GM12878 (cell line): ENCODE measurements around the gene ELAVL3. TPM values are rescaled to one million over a fixed set of nuclear protein-coding genes. Genes with fewer than 3 reads are reported as not detected.

Source experiments
- ATAC-seq: fragments of 200-7000 bp; cut with Tn5 transposase; 3 replicates; pipeline ENCODE4 v1.9.1; 2020; ENCODE audit warnings: mild to moderate bottlenecking, moderate library complexity
- Bru-seq: library from RNA; stranded (reverse); fragments of 400-500 nt; gene quantifications from one replicate; lab custom pipeline; 2021; lab: Mats Ljungman, UMichigan
- BruChase-seq, 2 experiments: library from RNA; stranded (reverse); fragments of 400-500 nt; gene quantifications; one replicate each; lab custom pipeline; 2021; lab: Mats Ljungman, UMichigan
- BruUV-seq: library from RNA; stranded (reverse); fragments of 400-500 nt; replicated peaks from 2 replicates; lab custom pipeline; 2021; lab: Mats Ljungman, UMichigan
- CTCF ChIA-PET: fragments of 300-600 bp; sonication (Branson Sonifier 250); formaldehyde crosslinking; extraction: SDS; loops from one replicate; lab custom pipeline; 2021; ENCODE audit warnings: inconsistent platforms; lab: Yijun Ruan, JAX
- POLR2A ChIA-PET: fragments of 350-600 bp; formaldehyde crosslinking; extraction: SDS; loops from one replicate; lab custom pipeline; 2021; ENCODE audit warnings: inconsistent platforms; lab: Charles Lee
- RAD21 ChIA-PET: fragments of 300-600 bp; sonication (Branson Sonifier 250); formaldehyde crosslinking; loops from one replicate; lab custom pipeline; 2023; ENCODE audit warnings: antibody characterized with exemption; ENCODE audit not compliant: unreplicated experiment; lab: Charles Lee
- SMC1A ChIA-PET: fragments of 300-600 bp; sonication (Branson Sonifier 250); formaldehyde crosslinking; loops from one replicate; lab custom pipeline; 2023; ENCODE audit not compliant: unreplicated experiment, uncharacterized antibody; lab: Charles Lee
- DNase-seq: peaks from one replicate; pipeline ENCODE4 v3.0.0-alpha.2; 2011; ENCODE audit warnings: low read depth, low spot score
- FAIRE-seq: peaks from 3 replicates; lab custom pipeline; 2011; peaks lifted over from hg19 to GRCh38; lab: Jason Lieb, UNC
- H2AFZ ChIP-seq: 2 replicates; pipeline ENCODE4 v1.6.0; 2011; ENCODE audit warnings: low read depth, low read length, control low read depth; ENCODE audit not compliant: control insufficient read depth
- H3K27ac ChIP-seq: 2 replicates; pipeline ENCODE4 v1.5.1; 2011; ENCODE audit warnings: control low read depth; ENCODE audit not compliant: control insufficient read depth, insufficient read depth
- H3K27me3 ChIP-seq, 2 experiments: replicated peaks in 1 of 2; 2 replicates each; pipeline versions ENCODE4 v1.6.0 to v1.6.1; 2011; ENCODE audit warnings: low read length in 1 of 2; ENCODE audit not compliant: control insufficient read depth in 2 of 2, insufficient read depth in 2 of 2
- H3K36me3 ChIP-seq, 2 experiments: 2 replicates each; pipeline ENCODE4 v1.5.1; 2011; ENCODE audit warnings: low read length in 1 of 2; ENCODE audit not compliant: control insufficient read depth in 2 of 2, insufficient read depth in 2 of 2
- H3K4me1 ChIP-seq: 2 replicates; pipeline ENCODE4 v1.6.1; 2011; ENCODE audit warnings: mild to moderate bottlenecking, low read length, moderate library complexity, mixed read lengths; ENCODE audit not compliant: control insufficient read depth, insufficient read depth
- H3K4me2 ChIP-seq: 2 replicates; pipeline ENCODE4 v1.6.0; 2011; ENCODE audit warnings: control low read depth; ENCODE audit not compliant: control insufficient read depth, insufficient read depth
- H3K4me3 ChIP-seq: fragments of 200-600 bp; sonication (generic); 2 replicates; pipeline ENCODE4 v1.5.1; 2016
- H3K79me2 ChIP-seq: 2 replicates; pipeline ENCODE4 v1.6.0; 2011; ENCODE audit warnings: low read length; ENCODE audit not compliant: control insufficient read depth, insufficient read depth
- H3K9ac ChIP-seq: 2 replicates; pipeline ENCODE4 v1.8.0; 2011; ENCODE audit warnings: low read length, control low read depth, mixed read lengths; ENCODE audit not compliant: control insufficient read depth, insufficient read depth
- H3K9me3 ChIP-seq: replicated peaks from 3 replicates; pipeline ENCODE4 v1.5.1; 2011; ENCODE audit warnings: mild to moderate bottlenecking, low read length; ENCODE audit not compliant: control insufficient read depth, insufficient read depth
- H4K20me1 ChIP-seq: 2 replicates; pipeline ENCODE4 v1.6.0; 2011; ENCODE audit not compliant: control insufficient read depth, insufficient read depth
- NFYB ChIP-seq: IDR thresholded peaks from 2 replicates; pipeline ENCODE4 v1.6.1; 2011; ENCODE audit warnings: low read depth, mild to moderate bottlenecking, low read length, improper control_type of control experiment, moderate library complexity; ENCODE audit not compliant: insufficient read depth
- SUZ12 ChIP-seq: fragments of 200-600 bp; sonication (generic); IDR thresholded peaks from one replicate; pipeline ENCODE4 v1.6.1; 2018; ENCODE audit warnings: antibody characterized with exemption, mild to moderate bottlenecking; ENCODE audit not compliant: unreplicated experiment
- WGBS: methylation state at CpG from one replicate; pipeline ENCODE4 v1.1.6; 2016; ENCODE audit warnings: low lambda C conversion rate; ENCODE audit not compliant: insufficient replicate concordance, insufficient coverage; ENCODE audit errors: missing lambda C conversion rate; 5-methylcytosine and 5-hydroxymethylcytosine counted together
- in situ Hi-C: fragments of 300-500 bp; cut with MboI; formaldehyde crosslinking; loops from 9 replicates; pipeline ENCODE4 v1.14.3; 2018; ENCODE audit warnings: mixed read lengths
- intact Hi-C: fragments of 100-400 bp; cut with micrococcal nuclease; formaldehyde crosslinking; loops from one replicate; pipeline ENCODE4 v1.14.2; 2022; ENCODE audit not compliant: unreplicated experiment
- long read RNA-seq, 2 experiments: library from polyadenylated mRNA; unstranded; transcript quantifications; one replicate each; pipeline ENCODE4 v2.0.0, GENCODE V29; 2019 to 2020
- polyA minus RNA-seq, 3 experiments: library from RNA; depleted of rRNA, polyadenylated mRNA; stranded (reverse); fragments of >200 nt; gene quantifications; 2 replicates each; pipeline ENCODE4 v1.2.3, GENCODE V29; 2011
- polyA plus RNA-seq, 11 experiments: library from polyadenylated mRNA; depleted of rRNA in 4 of 11; unstranded in 6 of 11; stranded (reverse) in 5 of 11; fragments of >200 nt; fragmentation: Nextera tagmentation in 4 of 11; fragmentation: Illumina TruSeq in 1 of 11; extraction: Ambion mirVana in 4 of 11; extraction: Trizol in 1 of 11; gene quantifications; 1 replicate in 1 of 11; 2 replicates in 10 of 11; pipeline versions ENCODE4 v1.2.1 to v1.2.3, GENCODE V29; 2011 to 2016; ENCODE audit warnings: inconsistent platforms in 2 of 11, missing spikeins in 2 of 11, low read depth in 1 of 11
- total RNA-seq, 4 experiments: library from RNA; depleted of rRNA in 3 of 4; stranded (reverse); fragments of >200 nt in 3 of 4; fragmentation: Illumina TruSeq in 1 of 4; extraction: Trizol in 1 of 4; gene quantifications; 2 replicates each; pipeline versions ENCODE4 v1.2.1 to v1.2.3, GENCODE V29; 2013 to 2021
- TF ChIP-seq, protein P1 (sequence below): fragments of 450-650 bp; IDR thresholded peaks from 2 replicates; pipeline ENCODE4 v1.6.1; 2016; ENCODE audit warnings: mild to moderate bottlenecking

The ELAVL3 gene
- not detected in 2 replicates for total RNA-seq (2013; cell fraction: nucleolus; rRNA removed)
- total RNA-seq (2014; rRNA removed): under 0.01 TPM in 1 of 2 replicates, not detected in the other
- not detected in 2 replicates for total RNA-seq (2014; rRNA removed; fragmentation: Illumina TruSeq; extraction: Trizol)
- not detected in 2 replicates for total RNA-seq (2021)
- not detected for polyA plus RNA-seq (2011; ENCODE audit: low read depth)
- polyA plus RNA-seq (2011; rRNA removed): not detected in 2 replicates
- polyA plus RNA-seq (2011; cell fraction: cytosol; rRNA removed): not detected in 2 replicates
- 0.01 TPM in 1 of 2 replicates, not detected in the other for polyA plus RNA-seq (2011; cell fraction: nucleus; rRNA removed)
- polyA plus RNA-seq (2012): 0.07 and 0.13 TPM in 2 replicates
- polyA plus RNA-seq (2014; fragmentation: Illumina TruSeq; extraction: Trizol): 0.01 TPM in 1 of 2 replicates, not detected in the other
- polyA plus RNA-seq (2014; fragmentation: Nextera tagmentation; extraction: Ambion mirVana): not detected
- polyA plus RNA-seq (2014; rRNA removed): 0.06 TPM in 1 of 2 replicates, not detected in the other
- polyA plus RNA-seq (2016; fragmentation: Nextera tagmentation; extraction: Ambion mirVana): under 1 TPM in 1 of 2 experiments, not detected in 1; 0.05 TPM
- not detected in 2 replicates for polyA minus RNA-seq (2011; rRNA and poly(A)+ RNA removed)
- polyA minus RNA-seq (2011; cell fraction: cytosol; rRNA and poly(A)+ RNA removed): not detected in 2 replicates
- not detected in 2 replicates for polyA minus RNA-seq (2011; cell fraction: nucleus; rRNA and poly(A)+ RNA removed)
- percentile 9 among the genes with signal in this experiment for Bru-seq, nascent RNA
- BruChase-seq, experiment 1, labeled RNA remaining after a 6-hour chase: percentile 6 among the genes with signal in this experiment
- percentile 9 among the genes with signal in this experiment for BruChase-seq, experiment 2, labeled RNA remaining after a 2-hour chase
- long read RNA-seq, experiment 1: 0 reads
- long read RNA-seq, experiment 2: 0 reads

DNA sequence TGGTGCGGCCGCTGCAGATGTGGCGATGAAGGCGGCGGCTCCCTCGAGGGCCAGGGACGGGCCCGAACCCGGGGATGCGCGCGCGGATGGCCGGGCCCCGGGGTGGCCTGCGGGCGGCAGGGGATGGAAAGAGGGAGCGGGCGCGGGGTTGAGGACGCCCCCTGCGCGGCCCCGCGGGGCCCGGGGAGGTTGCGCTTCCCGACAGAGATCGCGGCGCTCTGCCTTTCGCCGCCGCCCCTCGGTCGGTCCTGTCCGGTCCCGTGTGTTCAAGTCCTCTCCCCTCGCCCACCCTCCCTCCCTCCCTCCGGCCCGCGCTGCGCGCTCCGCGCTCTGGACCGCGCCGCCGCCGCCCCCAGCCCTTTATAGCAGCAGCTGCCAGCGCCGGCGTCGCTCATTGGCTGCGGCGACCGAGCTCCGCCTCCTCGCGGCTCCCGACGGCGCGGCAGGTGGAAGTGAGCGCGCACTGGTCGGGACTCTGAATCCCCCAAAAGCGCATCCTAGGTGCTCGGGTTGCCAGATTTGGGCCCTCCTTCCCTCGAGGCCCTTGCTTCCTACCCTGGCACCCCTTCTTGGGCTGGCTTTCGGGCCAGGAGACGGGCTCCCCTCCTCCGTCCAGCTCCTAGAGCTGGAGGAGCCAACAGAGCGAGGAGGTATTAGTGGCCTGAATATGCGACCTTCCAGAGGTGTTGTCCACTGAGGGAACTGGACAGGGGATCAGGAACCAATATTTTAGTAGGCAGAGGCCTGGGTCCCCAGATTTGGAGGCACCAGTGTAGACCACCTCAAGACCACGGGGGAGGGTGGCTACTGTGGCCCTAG lies at the start of gene ELAVL3:
Gene ELAVL3 (minus strand): TSS at position 332 of the 819 bp plus-strand sequence. CDS start 438 bp downstream, outside the sequence.
- H3K27ac ChIP-seq: no peak within 1 kb of the TSS

More for the DNA sequence above, at the start of gene ELAVL3:
- ChIA-PET POLR2A (no interaction called here), CTCF (interaction anchor here (3.3 kb wide), 1 partner anchor 99 kb away, joined by 76 read pairs; no protein-coding TSS in a partner anchor), SMC1A (interaction anchor here (2.4 kb wide), 1 partner anchor 100 kb away, joined by 29 read pairs; no protein-coding TSS in a partner anchor), RAD21 (interaction anchor here (2.2 kb wide), 1 partner anchor 105 kb away, joined by 36 read pairs; the partner anchor contains the start of gene SWSAP1)
- no peak for ATAC-seq
- WGBS: 61% methylated on average over 26 of the region's 77 CpGs
- peak within 1 kb of the TSS; percentile 87 for H3K4me2 ChIP-seq
- TF ChIP-seq SUZ12 (peak; percentile 25), NFYB (0 out of 2 replicates have a peak, but pooled peaks have one; percentile 13)
- TF ChIP-seq, protein P1, sequence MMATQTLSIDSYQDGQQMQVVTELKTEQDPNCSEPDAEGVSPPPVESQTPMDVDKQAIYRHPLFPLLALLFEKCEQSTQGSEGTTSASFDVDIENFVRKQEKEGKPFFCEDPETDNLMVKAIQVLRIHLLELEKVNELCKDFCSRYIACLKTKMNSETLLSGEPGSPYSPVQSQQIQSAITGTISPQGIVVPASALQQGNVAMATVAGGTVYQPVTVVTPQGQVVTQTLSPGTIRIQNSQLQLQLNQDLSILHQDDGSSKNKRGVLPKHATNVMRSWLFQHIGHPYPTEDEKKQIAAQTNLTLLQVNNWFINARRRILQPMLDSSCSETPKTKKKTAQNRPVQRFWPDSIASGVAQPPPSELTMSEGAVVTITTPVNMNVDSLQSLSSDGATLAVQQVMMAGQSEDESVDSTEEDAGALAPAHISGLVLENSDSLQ: no peak
- in situ Hi-C loops (no loop called here), intact Hi-C loops (no loop called here)
- peak within 1 kb of the TSS; percentile 40; the same call in 1 of the 2 replicates for H3K4me3 ChIP-seq
- H3K9ac ChIP-seq: no peak within 1 kb of the TSS
- H3K9me3 ChIP-seq: no peaks in the 10 kb centered on the region; the same call in 2 of the 3 replicates
- DNase-seq: no peak
- no peaks in the 10 kb centered on the region for H4K20me1 ChIP-seq
- no peaks in the 10 kb centered on the region for H3K79me2 ChIP-seq
- H3K27me3 ChIP-seq: peaks cover 8 to 10% of the 10 kb centered on the region in 2 experiments
- peaks cover 19% of the 10 kb centered on the region for H3K4me1 ChIP-seq
- no peak for FAIRE-seq
- no TSS peak for BruUV-seq
- no peaks in the 10 kb centered on the region for H3K36me3 ChIP-seq
- peak within 1 kb of the TSS; percentile 47 for H2AFZ ChIP-seq
